PC-9 (cell line): ENCODE measurements around the gene ZBTB1.

Source experiments
- EZH2 ChIP-seq: fragments of 200-600 bp; sonication (generic); IDR thresholded peaks from 2 replicates; pipeline ENCODE4 v1.8.0; 2017; ENCODE audit warnings: antibody characterized with exemption, low read depth
- TF ChIP-seq, protein P1 (sequence below): fragments of 200-600 bp; sonication (generic); conservative IDR thresholded peaks from 2 replicates; pipeline ENCODE4 v1.6.1; 2017; ENCODE audit warnings: mixed run types, antibody characterized with exemption, mild to moderate bottlenecking, moderate library complexity

DNA sequence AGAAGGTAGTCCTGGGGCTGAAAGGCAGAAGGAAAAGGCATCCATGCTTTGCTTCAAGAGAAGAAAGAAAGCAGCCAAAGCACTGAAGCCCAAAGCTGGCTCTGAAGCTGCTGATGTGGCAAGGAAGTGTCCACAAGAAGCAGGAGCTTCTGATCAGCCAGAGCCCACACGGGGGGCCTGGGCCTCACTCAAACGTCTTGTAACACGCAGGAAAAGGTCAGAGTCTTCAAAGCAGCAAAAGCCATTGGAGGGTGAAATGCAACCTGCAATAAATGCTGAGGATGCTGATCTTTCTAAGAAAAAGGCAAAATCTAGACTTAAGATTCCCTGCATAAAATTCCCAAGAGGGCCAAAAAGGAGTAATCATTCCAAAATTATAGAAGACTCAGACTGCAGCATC is 36.1 kb upstream of the ZBTB1 start:
- TF ChIP-seq, protein P1, sequence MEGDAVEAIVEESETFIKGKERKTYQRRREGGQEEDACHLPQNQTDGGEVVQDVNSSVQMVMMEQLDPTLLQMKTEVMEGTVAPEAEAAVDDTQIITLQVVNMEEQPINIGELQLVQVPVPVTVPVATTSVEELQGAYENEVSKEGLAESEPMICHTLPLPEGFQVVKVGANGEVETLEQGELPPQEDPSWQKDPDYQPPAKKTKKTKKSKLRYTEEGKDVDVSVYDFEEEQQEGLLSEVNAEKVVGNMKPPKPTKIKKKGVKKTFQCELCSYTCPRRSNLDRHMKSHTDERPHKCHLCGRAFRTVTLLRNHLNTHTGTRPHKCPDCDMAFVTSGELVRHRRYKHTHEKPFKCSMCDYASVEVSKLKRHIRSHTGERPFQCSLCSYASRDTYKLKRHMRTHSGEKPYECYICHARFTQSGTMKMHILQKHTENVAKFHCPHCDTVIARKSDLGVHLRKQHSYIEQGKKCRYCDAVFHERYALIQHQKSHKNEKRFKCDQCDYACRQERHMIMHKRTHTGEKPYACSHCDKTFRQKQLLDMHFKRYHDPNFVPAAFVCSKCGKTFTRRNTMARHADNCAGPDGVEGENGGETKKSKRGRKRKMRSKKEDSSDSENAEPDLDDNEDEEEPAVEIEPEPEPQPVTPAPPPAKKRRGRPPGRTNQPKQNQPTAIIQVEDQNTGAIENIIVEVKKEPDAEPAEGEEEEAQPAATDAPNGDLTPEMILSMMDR = no peak
- no peak for TF ChIP-seq EZH2
